ENCODE results near the gene RAB2B.

Gene RAB2B

DNA sequence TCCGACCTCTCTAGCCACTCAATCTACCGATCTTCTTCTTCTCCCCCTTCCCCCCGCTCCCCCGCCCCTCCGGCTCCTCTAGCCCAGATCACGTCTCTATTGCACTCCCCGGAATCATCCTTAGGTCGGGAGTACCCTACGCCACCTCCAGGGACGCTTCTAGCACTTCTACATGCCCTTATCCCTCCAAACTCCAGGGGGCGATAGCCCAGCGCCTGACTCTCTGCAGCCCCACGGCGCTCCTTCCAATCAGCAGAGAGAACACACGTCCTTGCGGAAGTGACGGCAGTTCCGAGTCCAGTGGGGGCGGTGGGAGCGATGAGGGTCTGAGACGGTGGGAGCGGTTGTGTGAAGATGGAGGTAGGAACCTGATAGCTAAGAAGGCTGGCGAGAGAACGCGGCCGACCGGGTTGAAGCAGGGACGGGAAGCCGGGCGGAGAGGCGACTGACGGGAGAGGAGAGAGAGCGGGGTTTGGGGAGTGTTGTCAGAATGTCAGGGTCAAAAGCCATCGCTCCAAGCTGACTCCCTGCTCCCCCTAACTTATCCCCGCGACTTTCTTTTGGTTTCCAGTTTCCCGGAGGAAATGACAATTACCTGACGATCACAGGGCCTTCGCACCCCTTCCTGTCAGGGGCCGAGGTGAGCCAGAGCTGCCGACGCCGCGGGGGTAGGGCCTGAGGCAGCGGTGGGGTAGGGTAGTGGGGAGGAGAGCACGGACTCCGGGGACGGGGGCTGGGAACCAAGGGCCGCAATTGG, at the start of gene RAB2B, which contains the start of gene TOX4:
Gene RAB2B (minus strand): TSS at position 35 of the 757 bp plus-strand sequence. CDS start 87 bp downstream, outside the sequence.
Gene TOX4 (plus strand): TSS at position 271 of the 757 bp plus-strand sequence. CDS start 84 bp downstream, at position 355.
- DNase-seq (ENCODE audit: low read depth) = peak; percentile 96
- H3K4me3 ChIP-seq (ENCODE audit: low read length) = peak within 1 kb of the TSS; percentile 99
- TF ChIP-seq, protein P1, sequence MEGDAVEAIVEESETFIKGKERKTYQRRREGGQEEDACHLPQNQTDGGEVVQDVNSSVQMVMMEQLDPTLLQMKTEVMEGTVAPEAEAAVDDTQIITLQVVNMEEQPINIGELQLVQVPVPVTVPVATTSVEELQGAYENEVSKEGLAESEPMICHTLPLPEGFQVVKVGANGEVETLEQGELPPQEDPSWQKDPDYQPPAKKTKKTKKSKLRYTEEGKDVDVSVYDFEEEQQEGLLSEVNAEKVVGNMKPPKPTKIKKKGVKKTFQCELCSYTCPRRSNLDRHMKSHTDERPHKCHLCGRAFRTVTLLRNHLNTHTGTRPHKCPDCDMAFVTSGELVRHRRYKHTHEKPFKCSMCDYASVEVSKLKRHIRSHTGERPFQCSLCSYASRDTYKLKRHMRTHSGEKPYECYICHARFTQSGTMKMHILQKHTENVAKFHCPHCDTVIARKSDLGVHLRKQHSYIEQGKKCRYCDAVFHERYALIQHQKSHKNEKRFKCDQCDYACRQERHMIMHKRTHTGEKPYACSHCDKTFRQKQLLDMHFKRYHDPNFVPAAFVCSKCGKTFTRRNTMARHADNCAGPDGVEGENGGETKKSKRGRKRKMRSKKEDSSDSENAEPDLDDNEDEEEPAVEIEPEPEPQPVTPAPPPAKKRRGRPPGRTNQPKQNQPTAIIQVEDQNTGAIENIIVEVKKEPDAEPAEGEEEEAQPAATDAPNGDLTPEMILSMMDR (conservative IDR thresholded peaks at IDR 0.05; ENCODE audit: low read depth, low read length) = peak; percentile 99

DNA sequence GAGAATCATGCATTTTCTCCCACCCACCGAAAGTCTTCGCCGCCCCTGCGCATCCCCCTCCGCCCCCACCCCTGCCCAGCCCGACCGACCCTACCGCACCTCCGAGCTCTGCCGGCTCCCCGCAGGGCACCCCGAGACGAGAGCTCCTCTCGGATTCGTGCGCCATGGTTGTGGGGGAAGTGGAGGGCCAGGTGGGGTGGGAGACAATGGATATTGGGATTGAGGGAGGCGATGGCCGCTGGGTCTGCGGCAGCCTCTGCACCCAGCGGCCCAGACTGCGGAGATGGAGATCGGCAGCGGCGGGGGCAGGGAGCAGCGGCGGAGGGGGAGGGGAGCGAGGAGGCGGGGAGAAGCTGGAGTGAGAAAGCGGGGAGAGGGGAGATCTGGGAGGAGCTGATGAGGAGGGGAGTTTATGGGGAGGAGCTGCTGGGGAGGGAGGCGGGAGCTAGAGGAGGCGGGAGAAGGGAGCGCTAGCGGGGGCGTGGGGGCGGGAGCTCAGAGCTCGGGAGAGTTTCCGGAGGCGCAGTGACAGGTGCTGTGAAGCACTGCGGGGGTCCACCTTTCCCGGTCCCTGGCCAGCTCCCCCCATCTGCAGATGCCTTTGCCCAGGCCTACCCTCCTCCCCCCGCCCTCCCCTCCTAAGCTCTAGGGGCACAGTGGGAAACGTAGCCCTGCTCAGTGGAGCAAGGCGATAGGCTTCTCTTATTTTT, 49.4 kb upstream of the RAB2B start, which contains the start of gene SALL2:
Gene SALL2 (minus strand): TSS at position 385 of the 710 bp plus-strand sequence. CDS start 219 bp downstream, at position 166.
- peak; percentile 49 for DNase-seq (ENCODE audit: low read depth)
- TF ChIP-seq, protein P1 (conservative IDR thresholded peaks at IDR 0.05; ENCODE audit: low read depth, low read length) = no peak

DNA sequence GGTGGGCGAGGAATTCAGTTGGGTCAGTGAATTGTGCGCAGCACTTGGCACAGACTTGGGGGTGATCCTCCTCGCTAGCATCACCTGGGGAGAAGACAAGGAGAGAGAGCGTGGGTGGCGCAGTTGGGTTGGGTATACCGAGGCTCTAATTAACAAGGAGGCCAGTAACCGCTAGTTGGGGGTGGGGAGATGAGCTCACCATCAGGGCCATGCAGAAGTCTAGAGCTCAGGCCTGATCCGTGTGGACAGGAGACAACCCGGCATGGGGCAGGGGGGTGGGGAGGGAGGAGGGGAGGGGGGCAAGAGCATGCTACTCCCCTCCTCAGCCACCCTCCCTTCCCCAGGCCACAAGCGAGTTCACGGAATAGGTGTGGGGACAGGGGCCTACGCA, 48.8 kb upstream of the RAB2B start:
- TF ChIP-seq, protein P1 (conservative IDR thresholded peaks at IDR 0.05; ENCODE audit: low read depth, low read length) = no peak
- peak overlapping the region; percentile 77 for H3K4me3 ChIP-seq (ENCODE audit: low read length)
- DNase-seq (ENCODE audit: low read depth) = no peak

More for the DNA sequence above, 49.4 kb upstream of the RAB2B start, which contains the start of gene SALL2:
- peak within 1 kb of the TSS; percentile 77 for H3K4me3 ChIP-seq (ENCODE audit: low read length)

- peak overlapping the region; percentile 77 for H3K4me3 ChIP-seq (ENCODE audit: low read length)
- no peak for DNase-seq (ENCODE audit: low read depth)
- TF ChIP-seq, protein P1 (conservative IDR thresholded peaks at IDR 0.05; ENCODE audit: low read depth, low read length) = no peak
Measured at GRCh38 chr14:21524575-21525490, 48.1 kb upstream of the RAB2B start.

DNA sequence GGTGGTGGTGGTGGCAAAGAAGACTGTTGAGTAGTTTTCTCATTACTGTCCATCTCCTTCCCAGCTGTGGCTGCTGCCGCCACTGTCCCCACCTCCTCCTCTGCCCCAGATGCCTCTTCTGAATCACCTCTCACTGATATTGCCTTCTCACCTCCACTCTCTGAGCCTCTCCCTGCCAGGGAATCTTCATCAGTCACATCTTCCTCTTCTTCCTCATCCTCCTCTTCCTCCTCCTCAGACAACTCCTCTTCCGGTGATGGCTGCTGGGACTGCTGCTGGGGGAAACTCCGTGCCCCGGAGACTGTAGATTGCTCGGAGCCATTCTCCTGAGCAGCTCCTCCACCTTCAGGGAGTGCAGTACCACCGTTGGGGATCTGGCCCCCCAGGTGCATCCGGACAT, 46.4 kb upstream of the RAB2B start:
- TF ChIP-seq, protein P1 (conservative IDR thresholded peaks at IDR 0.05; ENCODE audit: low read depth, low read length) = no peak
- H3K4me3 ChIP-seq (ENCODE audit: low read length) = no peak overlapping the region
- no peak for DNase-seq (ENCODE audit: low read depth)

DNA sequence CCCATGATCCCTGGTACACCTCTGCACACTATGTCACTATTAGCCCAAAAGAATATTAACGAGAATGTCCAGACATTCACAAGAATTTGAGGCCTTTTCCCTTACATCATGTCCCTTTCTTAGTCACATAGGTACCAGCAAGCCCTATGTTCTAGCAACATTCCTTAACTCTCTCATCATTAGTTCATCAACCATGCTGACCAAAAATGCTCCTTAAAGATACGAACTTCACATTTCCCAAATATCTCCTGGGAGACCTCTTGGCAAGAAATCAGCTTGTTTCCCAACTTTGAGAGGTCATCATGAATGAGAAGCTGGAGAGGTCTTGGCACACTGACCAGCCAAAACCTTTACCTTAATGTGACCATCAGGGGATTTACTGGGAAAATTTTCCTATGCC, 44.7 kb upstream of the RAB2B start:
- TF ChIP-seq, protein P1 (conservative IDR thresholded peaks at IDR 0.05; ENCODE audit: low read depth, low read length) = no peak
- H3K4me3 ChIP-seq (ENCODE audit: low read length) = no peak overlapping the region
- DNase-seq (ENCODE audit: low read depth) = no peak

Data from retinal pigment epithelial cell (primary cell).